ENCODE measurements around the gene MAPRE2.
A peak's percentile ranks its signal among the peaks of the same experiment; 100 is the strongest.
"Not testable (repeated sequence)": the region's sequence is repeated elsewhere in the genome, so short reads cannot be mapped to it uniquely, and the experiment has no call there.

The MAPRE2 gene

DNA sequence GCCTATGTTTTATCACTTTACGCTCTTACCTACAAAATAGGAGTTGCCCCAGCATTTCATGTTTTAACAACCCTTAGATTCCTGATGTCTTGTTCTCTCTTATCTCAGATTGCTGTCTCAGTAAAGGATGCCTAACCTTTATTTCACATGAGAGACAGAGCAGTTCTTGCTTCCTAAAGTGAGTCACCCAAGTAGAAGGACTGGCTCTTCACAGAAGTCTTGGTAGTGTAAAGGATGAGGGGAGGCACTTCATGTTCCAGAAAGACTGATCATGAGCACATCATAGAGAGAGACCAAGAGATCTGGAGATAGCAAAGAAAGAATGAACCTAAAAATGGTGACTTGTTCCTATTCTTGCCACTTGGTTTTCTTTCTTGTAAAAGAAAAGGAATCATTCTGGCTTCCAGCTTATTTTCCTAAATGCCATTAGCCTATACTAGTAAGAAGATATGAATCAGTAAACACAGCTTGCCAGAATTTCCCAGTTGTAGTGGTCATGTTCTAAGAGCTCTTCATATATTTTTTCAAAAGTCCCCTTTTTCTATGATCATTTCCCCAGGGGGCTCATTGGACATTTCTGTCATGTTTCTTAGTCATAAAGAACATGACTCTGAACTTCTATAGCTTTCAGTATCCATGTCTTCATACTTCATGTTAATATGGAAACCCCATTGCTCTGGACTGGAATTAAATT lies 54.9 kb downstream of the MAPRE2 start:
- DNase-seq, result no peak

- DNase-seq, result no peak
These were observed 55.4 kb downstream of the MAPRE2 start for GRCh38 chr18:35096677-35097011.

GRCh38 chr18:35097195-35097594 lies 56.0 kb downstream of the MAPRE2 start:
- no peak for DNase-seq

GRCh38 chr18:35097763-35098162 lies 56.5 kb downstream of the MAPRE2 start:
- no peak for DNase-seq

DNA sequence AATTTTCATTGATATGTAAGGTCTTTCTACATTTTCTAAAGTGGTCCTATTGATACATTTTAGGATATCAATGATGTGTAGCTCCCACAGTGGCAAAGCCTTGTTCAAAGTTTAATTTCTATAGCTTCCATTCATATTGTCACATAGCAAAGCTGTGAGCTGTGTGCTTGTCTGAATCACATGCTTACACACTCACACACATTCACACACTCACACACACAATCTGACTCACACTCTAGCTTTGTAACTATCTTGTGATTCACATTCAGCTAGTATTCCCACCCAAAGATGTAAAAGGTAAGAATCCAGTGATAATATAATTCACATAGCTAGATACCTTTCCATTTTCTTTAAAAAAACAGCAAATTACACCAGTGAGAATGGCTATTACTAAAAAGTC lies 58.7 kb downstream of the MAPRE2 start:
- no peak for DNase-seq

DNA sequence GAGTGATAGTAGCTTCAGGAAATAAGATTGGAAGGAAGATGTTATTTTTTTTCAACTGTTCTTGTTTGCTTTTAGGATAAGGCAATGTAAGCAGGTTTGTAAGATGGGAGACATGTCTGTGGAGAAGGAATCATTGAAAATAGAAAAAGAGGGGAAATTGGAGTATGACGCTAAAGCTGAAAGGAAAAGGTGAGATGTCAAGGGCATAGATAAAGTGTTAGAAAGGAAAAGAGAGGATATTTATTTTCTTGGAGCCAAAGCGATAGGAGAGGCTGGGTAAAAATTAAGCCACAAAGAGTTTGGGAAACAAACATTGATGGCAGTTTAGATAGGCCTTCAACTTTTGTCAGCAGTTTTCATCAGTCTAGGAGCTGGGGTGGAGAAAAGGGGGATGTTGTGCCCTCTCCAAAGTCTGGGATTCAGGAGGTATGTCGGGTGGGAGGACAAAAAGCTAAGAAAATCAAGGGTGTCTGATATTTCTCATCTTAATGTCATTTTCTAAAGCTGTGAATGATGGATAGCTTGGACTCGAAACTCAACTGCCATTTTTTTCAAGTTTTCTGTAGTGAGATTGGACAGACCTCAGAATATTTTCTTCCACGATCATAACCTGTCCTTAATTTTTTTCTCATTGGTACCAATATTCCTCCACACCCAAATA lies 63.3 kb downstream of the MAPRE2 start:
- no peak for DNase-seq

DNA sequence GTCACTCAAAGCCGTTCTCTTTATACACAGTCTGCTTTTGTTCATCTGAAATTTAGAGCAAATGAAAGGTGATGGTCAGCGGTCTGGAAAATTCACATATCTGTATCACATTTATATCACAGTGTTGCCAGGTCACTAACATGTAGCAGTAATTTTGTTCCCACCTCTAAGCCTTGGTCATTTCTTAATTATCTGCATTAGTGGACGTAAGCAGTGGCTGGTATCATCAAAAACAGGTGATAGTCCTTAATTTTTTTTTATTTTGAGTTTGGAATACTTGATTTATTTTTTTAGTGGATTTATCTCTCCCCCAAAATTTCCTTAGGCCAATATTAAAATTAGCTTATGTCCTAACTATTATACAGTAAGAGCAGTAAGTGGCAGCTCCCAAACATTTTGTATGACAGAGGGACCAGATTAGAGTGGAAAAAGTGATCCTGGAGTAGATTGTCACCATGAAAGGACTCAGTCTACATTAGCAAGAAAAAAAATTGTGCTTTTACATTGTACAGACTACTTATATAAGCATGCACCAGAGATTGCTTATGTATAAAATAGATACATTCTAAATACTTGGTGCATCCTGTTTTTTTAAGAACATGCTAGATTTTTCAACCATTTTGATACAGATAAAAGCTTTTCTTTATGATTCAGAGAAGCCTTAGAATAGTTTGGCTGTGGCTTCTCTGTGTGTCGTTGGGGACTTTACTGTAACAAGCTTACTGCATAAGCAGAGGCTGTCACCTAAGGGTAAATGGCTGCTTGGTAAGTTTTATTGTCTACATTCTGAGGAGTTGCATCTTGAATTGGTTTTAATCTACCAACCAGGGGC lies 65.0 kb downstream of the MAPRE2 start:
- peak in 1 of 2 donors; percentile 15 for DNase-seq

DNA sequence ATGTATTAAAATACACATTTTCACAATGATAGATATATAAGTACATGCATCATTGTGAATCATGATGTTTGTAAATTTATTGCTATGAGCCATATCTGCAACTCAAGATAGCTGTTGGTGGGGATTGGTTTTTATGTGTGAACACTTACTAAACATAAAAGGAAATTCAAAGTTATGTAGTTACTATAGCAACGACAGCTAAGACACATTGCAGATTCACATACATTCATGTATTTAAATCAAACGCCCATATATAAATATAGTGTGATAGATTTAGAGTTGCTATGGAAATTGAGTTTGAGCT lies 65.6 kb downstream of the MAPRE2 start:
- peak in 1 of 2 donors; percentile 13 for DNase-seq

- no peak for DNase-seq
These were observed 66.0 kb downstream of the MAPRE2 start for GRCh38 chr18:35107216-35107615.

DNA sequence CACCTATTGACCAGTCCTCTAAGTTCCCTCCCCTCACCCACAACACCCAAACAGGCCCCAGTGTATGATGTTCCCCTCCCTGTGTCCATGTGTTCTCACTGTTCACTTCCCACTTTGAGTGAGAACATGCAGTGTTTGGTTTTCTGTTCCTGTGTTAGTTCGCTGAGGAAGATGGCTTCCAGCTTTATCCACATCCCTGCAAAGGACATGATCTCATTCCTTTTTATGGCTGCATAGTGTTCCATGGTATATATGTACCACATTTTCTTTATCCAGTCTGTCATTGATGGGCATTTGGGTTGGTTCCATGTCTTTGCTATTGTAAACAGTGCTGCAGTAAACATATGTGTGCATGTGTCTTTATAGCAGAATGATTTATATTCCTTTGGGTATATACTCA lies 66.9 kb downstream of the MAPRE2 start:
- DNase-seq, result not testable (repeated sequence)

- DNase-seq, result no peak
These were observed 68.8 kb downstream of the MAPRE2 start for GRCh38 chr18:35110059-35110458.

GRCh38 chr18:35110554-35111485 lies 69.6 kb downstream of the MAPRE2 start:
- no peak for DNase-seq

DNA sequence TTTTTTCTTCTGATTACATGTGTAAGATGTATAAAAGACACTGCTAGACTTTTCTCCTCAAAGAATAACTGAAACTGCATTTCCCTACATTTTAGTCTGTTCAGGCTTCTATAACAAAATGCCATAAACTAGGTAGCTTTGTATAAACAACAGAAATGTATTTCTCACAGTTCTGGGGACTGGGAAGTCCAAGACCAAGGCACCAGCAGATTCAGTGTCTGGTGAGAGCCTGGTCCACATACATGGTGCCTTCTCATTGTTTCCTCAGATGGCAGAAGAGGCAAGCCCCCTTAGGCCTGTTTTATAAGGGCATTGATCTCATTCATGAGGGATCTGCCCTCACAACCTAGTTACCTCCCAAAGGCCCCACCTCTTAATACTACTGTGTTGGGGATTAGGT lies 71.5 kb downstream of the MAPRE2 start:
- no peak for DNase-seq

DNA sequence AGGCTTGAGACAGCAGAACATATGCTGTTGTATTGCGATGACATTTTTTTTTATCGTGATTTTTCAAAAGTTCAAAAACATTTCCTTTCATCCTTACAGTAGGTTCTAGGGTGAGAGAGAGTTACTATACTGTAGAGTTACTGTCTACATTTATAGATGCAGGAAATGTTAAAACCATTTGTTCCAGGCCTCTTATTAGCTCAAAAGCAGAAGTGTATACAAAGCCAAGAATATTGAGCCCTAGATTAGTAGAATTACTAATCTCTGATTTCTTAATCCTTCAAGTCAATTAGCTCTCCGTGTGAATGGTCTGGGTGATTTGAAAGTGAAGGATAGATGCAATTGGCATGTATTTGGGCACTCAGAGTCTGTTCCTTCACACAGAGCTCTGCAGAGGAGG lies 73.1 kb downstream of the MAPRE2 start:
- no peak for DNase-seq

DNA sequence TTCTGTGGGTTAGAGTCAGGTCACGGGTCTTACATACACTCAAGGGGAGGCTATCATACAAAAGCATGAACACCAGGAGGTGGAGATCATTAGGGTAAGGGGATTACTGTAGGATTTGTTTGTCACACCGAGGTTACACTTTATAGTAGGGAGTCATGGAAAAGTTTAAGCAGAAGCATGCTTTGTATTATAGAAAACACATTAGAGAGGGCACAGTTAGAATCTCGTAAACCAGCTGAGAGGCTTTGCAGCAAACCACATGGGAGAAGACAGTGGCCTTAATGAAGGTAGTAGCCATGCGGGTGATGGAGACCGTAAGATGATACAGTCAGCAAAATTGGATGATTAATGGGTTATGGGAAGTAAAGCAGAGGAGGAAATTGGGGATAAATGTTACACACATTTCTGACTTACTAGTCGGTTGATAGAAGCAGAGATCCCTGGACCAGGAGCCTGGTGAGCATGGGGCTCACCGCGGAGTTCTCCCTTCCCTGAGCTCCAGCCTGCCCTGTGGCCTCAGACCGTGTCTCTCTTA lies 75.6 kb downstream of the MAPRE2 start:
- DNase-seq, result no peak

GRCh38 chr18:35117372-35117771 lies 76.2 kb downstream of the MAPRE2 start:
- DNase-seq, result no peak

DNA sequence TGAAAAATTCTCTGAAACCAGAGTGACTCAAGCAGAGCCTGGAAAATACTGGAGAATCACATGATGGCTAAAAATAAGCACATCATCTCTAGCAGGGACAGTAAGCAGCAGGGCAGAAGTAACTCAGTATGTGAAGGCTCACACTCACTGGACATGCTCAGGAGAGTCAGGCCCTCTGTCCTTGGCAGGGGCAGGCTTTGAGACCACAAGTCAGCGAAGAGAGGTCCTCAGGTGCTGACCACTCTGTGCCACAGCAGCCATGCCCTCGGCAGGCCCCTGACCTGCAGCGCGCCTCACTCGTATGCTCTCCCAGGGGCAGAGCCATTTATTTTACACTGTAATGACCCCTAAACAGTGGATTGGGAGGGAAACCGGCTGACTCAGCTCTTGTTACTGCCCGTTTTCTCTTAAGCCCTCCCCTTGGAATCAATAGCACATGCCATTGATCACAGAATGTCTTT lies 76.8 kb downstream of the MAPRE2 start:
- DNase-seq, result no peak

- no peak for DNase-seq
These were observed 77.4 kb downstream of the MAPRE2 start for GRCh38 chr18:35118641-35119040.

- DNase-seq, result no peak
These were observed 79.8 kb downstream of the MAPRE2 start for GRCh38 chr18:35121038-35121437.

GRCh38 chr18:35121531-35121930 lies 80.3 kb downstream of the MAPRE2 start:
- DNase-seq, result no peak

DNA sequence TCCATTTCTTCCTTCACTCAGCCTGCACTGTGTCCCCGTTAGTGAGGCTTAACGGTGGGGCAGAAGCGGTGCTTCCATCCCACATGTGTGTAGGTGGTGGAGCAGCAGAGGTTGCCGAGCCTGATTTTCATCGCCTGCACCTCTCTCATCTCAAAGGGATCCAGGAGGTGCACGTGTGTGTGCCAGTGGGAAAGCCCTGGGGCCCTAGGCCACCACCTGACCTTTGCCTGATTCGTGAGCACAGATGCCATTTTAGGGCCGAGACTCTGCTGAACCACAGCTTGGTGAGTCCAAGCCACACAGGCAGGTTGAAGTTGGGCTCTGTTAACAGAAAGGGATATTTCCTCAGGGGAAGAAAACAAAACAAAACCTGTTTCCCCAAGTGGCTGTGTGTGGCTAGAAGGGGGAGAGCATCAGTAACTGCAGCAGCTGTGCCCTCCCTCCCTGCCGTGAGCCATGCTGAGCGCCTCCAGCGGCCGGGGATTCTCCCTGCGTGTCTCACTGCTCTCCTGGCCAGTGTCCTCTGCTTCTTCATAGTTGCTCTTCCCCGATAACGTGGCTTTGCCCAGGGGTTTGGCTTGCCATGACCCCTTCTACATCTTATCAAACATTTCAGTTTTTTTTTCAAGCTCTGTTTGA lies 81.5 kb downstream of the MAPRE2 start:
- no peak for DNase-seq

GRCh38 chr18:35123811-35124210 lies 82.6 kb downstream of the MAPRE2 start:
- no peak for DNase-seq

All from CD4-positive, alpha-beta T cell treated with Interleukin-1 beta for 1 hour (primary cell).